ENCODE measurements around the gene ASCL2.

Gene ASCL2

GRCh38 chr11:2256951-2257700, 13.3 kb downstream of the ASCL2 start:
- Histone ChIP-seq H3K27ac (no peak overlapping the region), H3K4me3 (ENCODE audit: low read depth, low read length) (no peak overlapping the region), H3K9me3 (ENCODE audit: severe bottlenecking) (peaks cover 5% of the 10 kb centered on the region), H3K36me3 (no peaks in the 10 kb centered on the region), H3K27me3 (ENCODE audit: insufficient read depth, low read depth, severe bottlenecking) (peaks cover 22% of the 10 kb centered on the region)
- TF ChIP-seq CTCF (IDR thresholded peaks at IDR 0.05; ENCODE audit: low read depth, low read length) = no peak
- no peak for DNase-seq

- no peak overlapping the region for H3K4me3 ChIP-seq (ENCODE audit: low read depth, low read length)
- DNase-seq = no peak
- H3K36me3 ChIP-seq = no peaks in the 10 kb centered on the region
- H3K27ac ChIP-seq = no peak overlapping the region
- peaks cover 5% of the 10 kb centered on the region for H3K9me3 ChIP-seq (ENCODE audit: severe bottlenecking)
- peaks cover 16% of the 10 kb centered on the region for H3K27me3 ChIP-seq (ENCODE audit: insufficient read depth, low read depth, severe bottlenecking)
- no peak for TF ChIP-seq CTCF (IDR thresholded peaks at IDR 0.05; ENCODE audit: low read depth, low read length)
These were observed 14.0 kb downstream of the ASCL2 start for GRCh38 chr11:2256293-2256913.

GRCh38 chr11:2252018-2252417, 18.4 kb downstream of the ASCL2 start:
- Histone ChIP-seq H3K36me3 (no peaks in the 10 kb centered on the region), H3K9me3 (ENCODE audit: severe bottlenecking) (peaks cover 5% of the 10 kb centered on the region), H3K27me3 (ENCODE audit: insufficient read depth, low read depth, severe bottlenecking) (peaks cover 3% of the 10 kb centered on the region), H3K4me3 (ENCODE audit: low read depth, low read length) (no peak overlapping the region), H3K27ac (no peak overlapping the region)
- no peak for DNase-seq
- no peak for TF ChIP-seq CTCF (IDR thresholded peaks at IDR 0.05; ENCODE audit: low read depth, low read length)

- no peak overlapping the region for H3K4me3 ChIP-seq (ENCODE audit: low read depth, low read length)
- no peak overlapping the region for H3K27ac ChIP-seq
- peaks cover 3% of the 10 kb centered on the region for H3K27me3 ChIP-seq (ENCODE audit: insufficient read depth, low read depth, severe bottlenecking)
- no peak for DNase-seq
- no peaks in the 10 kb centered on the region for H3K36me3 ChIP-seq
- no peak for TF ChIP-seq CTCF (IDR thresholded peaks at IDR 0.05; ENCODE audit: low read depth, low read length)
- H3K9me3 ChIP-seq (ENCODE audit: severe bottlenecking) = peaks cover 5% of the 10 kb centered on the region
These were observed 19.2 kb downstream of the ASCL2 start for GRCh38 chr11:2251138-2251537.

GRCh38 chr11:2250485-2250884, 19.9 kb downstream of the ASCL2 start:
- Histone ChIP-seq H3K27me3 (ENCODE audit: insufficient read depth, low read depth, severe bottlenecking) (peaks cover 3% of the 10 kb centered on the region), H3K27ac (no peak overlapping the region), H3K36me3 (no peaks in the 10 kb centered on the region), H3K9me3 (ENCODE audit: severe bottlenecking) (peaks cover 5% of the 10 kb centered on the region), H3K4me3 (ENCODE audit: low read depth, low read length) (no peak overlapping the region)
- no peak for TF ChIP-seq CTCF (IDR thresholded peaks at IDR 0.05; ENCODE audit: low read depth, low read length)
- no peak for DNase-seq
